ENCODE measurements around the gene TPP2.
A peak's percentile ranks its signal among the peaks of the same experiment; 100 is the strongest.

TPP2 gene

DNA sequence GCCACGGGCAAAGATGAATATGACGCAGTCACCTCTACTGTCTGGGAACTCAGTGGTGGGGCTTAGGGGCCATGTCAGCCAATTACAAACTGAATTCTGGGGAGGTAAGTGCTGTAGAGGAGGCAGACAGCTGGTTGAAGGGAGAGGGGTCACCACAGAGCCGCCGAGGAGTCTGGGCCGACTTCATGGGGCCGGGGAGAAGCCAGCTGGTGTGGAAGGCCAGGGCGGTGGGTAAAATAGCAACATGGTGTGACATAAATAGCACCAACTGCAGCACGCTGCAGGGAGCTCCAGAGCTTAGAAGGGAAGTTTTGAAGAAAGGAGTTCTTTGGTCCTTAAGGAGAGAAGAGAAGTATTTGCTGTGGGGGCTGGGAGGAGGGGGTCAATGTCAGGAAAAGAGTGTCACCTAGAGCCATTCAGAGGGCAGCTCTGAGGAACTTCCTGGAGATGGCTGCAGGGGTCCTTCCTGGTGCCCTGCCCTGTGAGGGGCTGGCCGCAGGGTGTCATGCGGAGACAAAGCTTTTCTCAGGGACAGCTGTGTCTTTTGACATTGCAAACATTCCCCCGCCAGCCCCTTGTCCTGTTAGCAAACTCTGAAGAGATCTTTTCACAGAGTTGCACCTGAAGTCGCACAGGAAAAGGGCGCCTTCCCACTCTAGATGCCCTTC is 91.7 kb downstream of the TPP2 start:
- Mint-ChIP-seq H3K4me1 (peaks cover 47% of the 10 kb centered on the region), H3K4me3 (peak overlapping the region in 2 of 3 experiments; percentile 27 to 53), H3K27me3 (ENCODE audit: low read depth) (no peaks in the 10 kb centered on the region), H3K36me3 (ENCODE audit: low read depth) (no peaks in the 10 kb centered on the region), H3K9me3 (no peaks in the 10 kb centered on the region), H3K27ac (peak overlapping the region; percentile 59 to 89 (median 81))
- TF ChIP-seq, protein P1, sequence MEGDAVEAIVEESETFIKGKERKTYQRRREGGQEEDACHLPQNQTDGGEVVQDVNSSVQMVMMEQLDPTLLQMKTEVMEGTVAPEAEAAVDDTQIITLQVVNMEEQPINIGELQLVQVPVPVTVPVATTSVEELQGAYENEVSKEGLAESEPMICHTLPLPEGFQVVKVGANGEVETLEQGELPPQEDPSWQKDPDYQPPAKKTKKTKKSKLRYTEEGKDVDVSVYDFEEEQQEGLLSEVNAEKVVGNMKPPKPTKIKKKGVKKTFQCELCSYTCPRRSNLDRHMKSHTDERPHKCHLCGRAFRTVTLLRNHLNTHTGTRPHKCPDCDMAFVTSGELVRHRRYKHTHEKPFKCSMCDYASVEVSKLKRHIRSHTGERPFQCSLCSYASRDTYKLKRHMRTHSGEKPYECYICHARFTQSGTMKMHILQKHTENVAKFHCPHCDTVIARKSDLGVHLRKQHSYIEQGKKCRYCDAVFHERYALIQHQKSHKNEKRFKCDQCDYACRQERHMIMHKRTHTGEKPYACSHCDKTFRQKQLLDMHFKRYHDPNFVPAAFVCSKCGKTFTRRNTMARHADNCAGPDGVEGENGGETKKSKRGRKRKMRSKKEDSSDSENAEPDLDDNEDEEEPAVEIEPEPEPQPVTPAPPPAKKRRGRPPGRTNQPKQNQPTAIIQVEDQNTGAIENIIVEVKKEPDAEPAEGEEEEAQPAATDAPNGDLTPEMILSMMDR (IDR thresholded peaks at IDR 0.05; ENCODE audit: unreplicated experiment in 3 of 3), result no peak

- Mint-ChIP-seq H3K27me3 (ENCODE audit: low read depth) (no peaks in the 10 kb centered on the region), H3K9me3 (no peaks in the 10 kb centered on the region), H3K27ac (peak overlapping the region in 1 of 3 experiments; percentile 58), H3K36me3 (ENCODE audit: low read depth) (no peaks in the 10 kb centered on the region), H3K4me3 (no peak overlapping the region), H3K4me1 (peaks cover 65% of the 10 kb centered on the region)
- TF ChIP-seq, protein P1 (IDR thresholded peaks at IDR 0.05; ENCODE audit: unreplicated experiment in 3 of 3), result no peak
Observed at GRCh38 chr13:102690883-102691282, 94.1 kb downstream of the TPP2 start.

DNA sequence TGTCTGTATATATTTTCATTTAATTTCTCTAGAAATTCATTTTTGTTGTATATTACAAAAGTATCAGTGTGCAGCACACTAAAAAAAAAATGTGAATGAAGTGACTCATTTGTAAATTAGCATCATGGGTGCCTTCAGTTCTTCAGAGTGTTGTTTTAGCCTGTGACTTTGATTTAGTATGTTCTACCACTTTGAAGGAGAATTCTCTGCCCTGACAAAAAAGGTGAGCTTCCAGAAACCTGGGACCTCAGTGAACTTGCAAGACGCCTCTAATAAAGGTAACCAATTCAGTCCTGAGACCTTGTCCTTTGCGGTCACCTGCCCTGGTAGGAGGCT is 95.7 kb downstream of the TPP2 start:
- Mint-ChIP-seq H3K27ac (peak overlapping the region; percentile 23 to 95 (median 83)), H3K4me3 (peak overlapping the region in 1 of 3 experiments; percentile 11), H3K9me3 (no peaks in the 10 kb centered on the region), H3K4me1 (peaks cover 71% of the 10 kb centered on the region), H3K27me3 (ENCODE audit: low read depth) (no peaks in the 10 kb centered on the region), H3K36me3 (ENCODE audit: low read depth) (no peaks in the 10 kb centered on the region)
- TF ChIP-seq, protein P1 (IDR thresholded peaks at IDR 0.05; ENCODE audit: unreplicated experiment in 3 of 3), result no peak

DNA sequence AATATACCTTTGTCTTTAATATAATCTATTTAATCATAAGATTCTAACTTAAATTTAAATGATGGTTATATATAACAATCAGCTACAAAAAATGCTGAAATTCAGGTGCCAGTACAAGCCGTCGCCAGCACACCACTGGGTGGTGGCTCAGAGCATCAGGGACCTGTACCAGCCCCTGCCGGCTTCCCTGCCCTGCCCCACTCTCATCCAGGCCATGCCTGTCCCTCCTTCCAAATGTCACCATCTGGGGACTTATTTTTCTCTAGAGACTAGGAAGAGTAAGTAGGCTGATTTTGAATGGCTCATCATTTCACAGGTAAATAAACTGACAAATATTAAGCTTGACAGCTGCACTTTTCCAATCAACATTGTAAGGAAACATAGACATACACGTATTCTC is 96.5 kb downstream of the TPP2 start:
- Mint-ChIP-seq H3K36me3 (ENCODE audit: low read depth) (no peaks in the 10 kb centered on the region), H3K9me3 (no peaks in the 10 kb centered on the region), H3K4me1 (peaks cover 72% of the 10 kb centered on the region), H3K4me3 (peak overlapping the region in 2 of 3 experiments; percentile 8 to 21), H3K27me3 (ENCODE audit: low read depth) (peaks cover under 1% of the 10 kb centered on the region), H3K27ac (peak overlapping the region; percentile 41 to 95 (median 83))
- TF ChIP-seq, protein P1 (IDR thresholded peaks at IDR 0.05; ENCODE audit: unreplicated experiment in 3 of 3), result no peak

- Mint-ChIP-seq H3K27ac (peak overlapping the region; percentile 41 to 83 (median 76)), H3K27me3 (ENCODE audit: low read depth) (peaks cover 3% of the 10 kb centered on the region), H3K36me3 (ENCODE audit: low read depth) (peaks cover 5% of the 10 kb centered on the region), H3K9me3 (peaks cover 4% of the 10 kb centered on the region), H3K4me3 (peak overlapping the region in 1 of 3 experiments; percentile 8), H3K4me1 (peaks cover 72% of the 10 kb centered on the region)
- TF ChIP-seq, protein P1 (IDR thresholded peaks at IDR 0.05; ENCODE audit: unreplicated experiment in 3 of 3), result no peak
Observed at GRCh38 chr13:102693776-102694175, 97.0 kb downstream of the TPP2 start.

DNA sequence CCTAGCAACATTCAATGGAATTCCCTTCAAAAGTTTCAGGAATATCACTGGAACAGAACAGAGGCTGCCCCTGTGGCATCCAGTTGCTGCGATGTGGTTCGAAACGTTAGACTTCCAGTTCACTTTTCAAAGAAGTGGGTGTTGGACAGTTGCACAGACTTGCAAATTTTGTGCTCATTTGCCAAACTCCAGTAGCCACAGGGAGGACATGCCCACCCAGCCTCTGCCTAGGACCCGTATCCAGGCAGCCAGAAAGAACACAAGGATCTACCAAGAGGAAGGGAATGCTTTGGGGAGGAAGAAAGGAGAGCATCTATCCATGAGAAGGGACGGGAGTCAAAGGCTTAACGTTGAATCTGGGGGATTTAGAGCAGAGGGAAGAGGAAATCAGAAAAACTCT is 98.2 kb downstream of the TPP2 start, which contains the start of gene METTL21C:
METTL21C (minus strand) TSS at position 108 of the 400 bp plus-strand sequence. CDS start 546 bp downstream, outside the sequence.
- Mint-ChIP-seq H3K4me3 (peak within 1 kb of the TSS in 1 of 3 experiments; percentile 14), H3K4me1 (peaks cover 74% of the 10 kb centered on the region), H3K27me3 (ENCODE audit: low read depth) (peaks cover 3% of the 10 kb centered on the region), H3K9me3 (peaks cover 8% of the 10 kb centered on the region), H3K36me3 (ENCODE audit: low read depth) (peaks cover 5% of the 10 kb centered on the region), H3K27ac (peak within 1 kb of the TSS; percentile 63 to 83 (median 76))
- TF ChIP-seq, protein P1 (IDR thresholded peaks at IDR 0.05; ENCODE audit: unreplicated experiment in 3 of 3), result no peak
